GM19099 (cell line): ENCODE results near the gene LRRC8C.

Experiments
- POLR2A ChIP-seq: IDR thresholded peaks from 3 replicates; pipeline ENCODE4 v1.6.1; 2011; ENCODE audit warnings: low read depth; ENCODE audit not compliant: insufficient read length; ENCODE audit errors: extremely low read depth

Gene LRRC8C

DNA sequence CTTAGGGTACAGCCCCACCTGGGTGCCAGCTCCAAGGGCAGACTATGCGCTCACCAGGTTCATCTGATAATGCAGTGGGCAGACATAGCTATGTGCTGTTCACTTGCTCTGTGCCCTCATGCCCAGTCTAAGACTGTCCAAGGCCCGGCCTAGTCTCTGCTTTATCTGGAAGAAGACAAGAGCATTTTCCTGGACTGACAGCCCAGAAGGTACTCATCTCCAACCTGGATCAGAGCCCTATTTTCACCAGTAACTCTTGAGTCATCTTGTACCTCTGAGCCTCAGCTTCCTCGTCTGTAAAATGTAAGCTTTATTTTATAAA is 28.5 kb upstream of the LRRC8C start:
- TF ChIP-seq POLR2A, result no peak

DNA sequence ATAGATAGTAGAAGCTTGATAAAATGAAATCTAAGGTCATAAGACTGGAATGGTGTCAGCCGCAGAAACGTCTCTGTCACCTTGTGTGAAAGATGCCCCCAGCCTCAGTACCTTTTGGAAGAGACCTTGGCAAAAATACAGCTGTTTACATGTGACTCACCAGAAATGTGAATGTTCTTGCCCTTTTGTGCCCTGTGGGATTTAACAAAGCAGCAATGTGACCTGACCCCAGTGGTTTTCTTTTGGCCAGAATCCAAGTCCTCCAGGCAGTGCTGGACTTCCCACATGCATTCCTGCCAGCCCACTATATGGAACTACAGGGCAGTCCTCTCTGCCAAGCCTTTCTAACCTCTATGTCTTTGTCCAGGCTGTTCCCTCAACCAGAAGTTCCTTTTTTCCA is 27.2 kb upstream of the LRRC8C start:
- TF ChIP-seq POLR2A, result no peak

DNA sequence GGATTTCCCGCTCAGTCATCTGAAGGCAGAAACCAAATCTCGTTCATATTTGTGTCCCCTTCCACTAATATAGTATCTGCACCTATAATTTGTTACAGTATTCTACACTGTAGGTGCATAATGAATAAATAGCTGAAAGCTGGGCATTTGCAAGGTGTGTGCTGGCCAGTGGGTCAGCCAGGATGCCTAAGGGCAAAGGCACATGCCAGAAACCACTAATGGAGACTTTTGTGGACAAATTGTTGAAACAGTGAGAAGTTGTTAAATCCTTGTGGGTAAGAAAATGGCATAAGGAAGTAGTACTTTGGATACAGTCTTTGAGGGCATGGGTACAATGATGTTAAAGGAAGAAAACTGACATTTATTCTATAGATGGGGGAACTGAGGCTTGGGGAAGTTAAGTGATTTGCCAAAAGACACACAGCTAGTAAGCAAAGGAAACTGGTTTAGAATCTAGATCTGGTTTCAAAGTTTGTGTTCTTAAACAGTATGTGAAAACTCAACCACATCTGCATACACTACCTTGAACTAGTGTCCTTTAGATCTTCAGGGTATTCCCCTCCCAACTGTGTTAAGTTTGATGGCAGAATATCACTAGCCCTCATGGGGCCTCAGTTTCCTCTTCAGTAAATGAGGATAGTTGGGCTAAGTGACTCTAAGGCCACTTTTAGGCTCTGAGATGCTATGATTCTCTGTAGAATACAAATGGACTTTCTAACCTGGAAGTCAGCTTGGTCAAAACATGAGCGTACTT is 26.5 kb upstream of the LRRC8C start:
- no peak for TF ChIP-seq POLR2A

DNA sequence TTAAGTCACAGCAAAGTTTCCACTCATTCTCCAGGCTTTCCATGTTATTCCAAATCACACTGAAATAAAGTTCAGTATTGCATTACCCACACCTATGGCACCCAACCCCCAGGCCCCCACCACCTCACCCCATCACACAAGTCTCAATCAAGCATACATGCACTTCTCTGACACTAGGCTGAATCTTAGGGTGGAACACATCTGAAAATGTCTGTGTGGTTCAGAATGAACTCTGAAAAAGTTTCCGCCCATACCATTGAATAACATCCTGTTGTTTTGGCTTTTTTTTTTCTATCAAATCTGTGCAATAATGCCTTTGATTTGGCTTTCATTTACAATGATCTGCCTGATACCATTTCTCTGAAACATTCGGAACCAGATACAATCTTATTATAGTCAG is 25.8 kb upstream of the LRRC8C start:
- TF ChIP-seq POLR2A, result no peak

DNA sequence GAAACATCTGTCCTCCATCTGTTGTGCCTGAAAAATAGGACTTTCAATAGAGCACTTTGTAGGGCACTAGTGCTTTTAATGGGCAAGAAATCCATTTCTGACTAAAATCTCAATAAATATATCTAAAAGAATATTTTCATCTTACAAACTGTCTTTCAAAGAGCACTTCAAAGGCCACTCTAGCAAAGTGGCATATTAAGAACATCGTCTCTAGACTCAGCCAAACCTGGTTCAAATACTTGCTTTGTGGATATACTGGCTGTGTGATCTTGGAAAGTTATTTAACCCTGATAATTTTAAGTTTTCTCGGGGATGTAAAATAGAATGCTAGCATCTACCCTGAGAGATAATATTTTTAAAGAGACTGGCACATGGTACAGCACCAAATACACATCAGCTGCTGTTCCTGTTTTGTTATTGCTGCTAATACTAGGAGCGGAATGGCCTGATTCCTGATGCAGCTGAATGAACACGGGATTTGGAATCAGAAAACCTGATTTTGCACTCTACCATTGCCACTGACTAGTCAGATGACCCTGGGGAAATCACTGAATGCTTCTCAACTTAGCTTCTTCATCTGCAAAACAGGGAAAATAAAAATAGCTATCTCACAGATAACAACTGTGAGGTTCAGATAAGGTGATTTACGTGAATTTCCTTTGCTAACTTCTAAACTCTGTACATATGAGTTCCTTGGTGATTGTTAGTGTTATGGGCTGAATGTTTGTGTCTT is 25.2 kb upstream of the LRRC8C start:
- no peak for TF ChIP-seq POLR2A

DNA sequence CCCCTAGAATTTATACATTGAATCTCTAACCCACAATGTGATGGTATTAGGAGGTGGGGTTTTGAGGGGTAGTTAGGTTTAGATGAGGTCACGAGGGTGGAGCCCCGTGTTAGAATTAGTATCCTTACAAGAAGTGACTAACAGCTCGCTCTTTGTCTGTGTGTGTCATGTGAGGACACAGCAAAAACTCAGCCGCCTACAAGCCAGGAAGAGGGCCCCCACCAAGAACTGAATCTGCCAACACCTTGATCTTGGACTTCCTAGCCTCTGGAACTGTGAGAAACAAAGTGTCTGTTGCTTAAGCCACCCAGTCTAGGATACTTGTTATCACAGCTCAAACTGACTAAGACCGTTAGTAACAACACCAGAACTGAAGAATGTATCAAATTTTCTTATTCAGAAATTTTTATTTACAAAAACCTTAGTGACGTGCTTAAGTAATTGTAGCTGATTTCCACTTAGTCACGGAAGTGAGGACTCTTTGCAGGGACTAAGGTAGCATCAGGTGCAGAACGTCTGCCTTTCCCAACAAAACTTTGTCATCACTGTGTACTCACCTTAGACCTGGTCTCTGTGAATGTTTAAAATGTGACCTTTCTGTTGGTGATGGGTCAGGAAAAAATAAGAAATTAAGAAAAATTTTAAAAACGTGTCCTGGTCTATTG is 24.5 kb upstream of the LRRC8C start:
- TF ChIP-seq POLR2A, result no peak

DNA sequence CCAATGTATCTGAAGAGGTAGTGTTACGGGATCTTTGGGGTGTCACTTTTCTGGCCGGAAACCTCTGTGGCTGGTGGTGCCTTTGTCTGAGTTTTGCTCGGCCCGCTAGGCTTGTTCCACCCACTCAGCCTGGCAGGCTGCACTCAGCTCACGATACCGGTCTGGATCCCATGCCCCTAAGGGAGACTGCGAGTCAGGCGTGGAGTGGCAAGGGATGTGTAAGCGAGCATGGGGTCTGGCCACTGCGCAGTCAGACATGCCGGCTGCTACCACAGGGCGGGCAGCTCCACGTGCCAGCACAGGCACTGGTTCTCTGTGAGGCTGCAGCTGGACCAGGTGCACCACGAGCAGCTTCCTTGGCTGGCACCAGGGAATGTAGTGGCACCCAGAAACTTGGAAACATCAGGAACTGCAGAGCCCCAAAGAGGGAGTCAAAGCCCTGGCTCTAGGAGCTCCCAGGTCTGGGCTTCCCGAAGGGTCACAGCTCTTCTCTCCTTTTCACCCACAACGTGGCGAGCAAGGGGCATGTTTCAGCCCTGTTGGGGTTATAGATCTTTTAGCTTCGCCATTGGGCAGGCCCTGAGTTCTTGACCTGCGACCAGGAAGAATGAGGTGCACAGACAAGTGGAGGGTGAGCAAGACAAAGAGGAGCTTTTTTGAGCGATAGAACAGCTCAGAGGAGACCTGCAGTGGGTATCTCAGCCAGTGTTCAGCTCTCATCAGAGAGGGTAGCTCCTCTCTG is 23.8 kb upstream of the LRRC8C start:
- no peak for TF ChIP-seq POLR2A

DNA sequence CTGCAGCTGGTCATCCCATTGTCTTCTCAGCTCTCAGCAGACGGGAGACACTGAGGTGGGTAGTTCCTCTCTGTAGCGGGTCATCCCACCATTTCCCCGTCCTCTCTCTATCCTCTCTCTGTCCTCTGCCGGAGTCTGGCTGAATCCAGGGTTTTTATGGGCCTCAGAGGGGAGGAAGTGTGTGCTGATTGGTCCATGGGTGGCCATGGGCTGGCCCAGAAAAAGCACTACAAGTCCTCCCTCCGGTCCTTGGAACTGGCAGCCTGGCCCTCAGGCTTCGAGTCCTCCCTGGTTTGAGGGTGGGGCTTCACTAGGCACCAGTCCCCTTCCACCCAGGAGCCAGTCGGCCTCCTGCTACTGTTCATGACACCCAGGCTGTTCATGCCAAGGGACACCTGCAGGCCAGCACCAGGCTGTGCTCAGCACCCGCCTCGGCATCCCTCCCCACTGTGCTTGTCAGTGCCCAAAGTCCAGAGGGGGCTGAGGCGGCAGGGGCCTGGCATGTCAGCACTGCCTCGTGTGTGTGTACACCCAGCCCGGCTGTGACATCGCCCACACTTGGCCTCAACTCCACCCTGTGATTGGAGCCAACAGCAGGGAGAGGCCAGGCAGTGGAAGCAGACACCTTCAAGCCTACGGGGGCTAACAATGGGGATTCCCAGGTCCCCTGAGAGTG is 23.0 kb upstream of the LRRC8C start:
- TF ChIP-seq POLR2A, result no peak

DNA sequence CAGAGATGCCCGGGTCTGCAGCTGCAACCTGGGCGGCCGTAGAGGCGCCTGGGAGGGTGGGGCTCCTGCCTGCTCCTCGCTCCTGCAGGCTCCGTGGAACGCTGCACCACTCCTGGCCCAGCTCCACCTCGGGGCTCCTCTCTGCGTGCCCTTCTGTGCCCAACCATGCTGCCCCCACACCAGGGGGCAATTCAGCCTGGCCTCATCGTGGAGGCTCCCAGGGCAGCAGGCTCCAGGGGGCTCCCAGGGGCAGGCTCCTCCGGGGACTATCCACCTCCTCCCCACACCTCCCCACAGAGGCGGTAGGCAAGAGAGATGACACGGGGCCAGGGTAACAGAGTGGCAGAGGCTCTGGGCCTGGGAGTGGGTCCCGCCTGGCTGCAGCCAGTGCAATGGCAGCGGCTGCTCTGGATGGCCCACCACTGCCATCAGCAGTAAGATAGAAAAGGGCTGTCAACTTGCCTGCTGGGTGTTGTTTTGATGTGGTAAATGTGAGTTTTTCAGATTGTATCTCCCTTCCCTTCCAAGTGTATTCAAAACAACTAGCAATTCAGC is 22.4 kb upstream of the LRRC8C start:
- no peak for TF ChIP-seq POLR2A

DNA sequence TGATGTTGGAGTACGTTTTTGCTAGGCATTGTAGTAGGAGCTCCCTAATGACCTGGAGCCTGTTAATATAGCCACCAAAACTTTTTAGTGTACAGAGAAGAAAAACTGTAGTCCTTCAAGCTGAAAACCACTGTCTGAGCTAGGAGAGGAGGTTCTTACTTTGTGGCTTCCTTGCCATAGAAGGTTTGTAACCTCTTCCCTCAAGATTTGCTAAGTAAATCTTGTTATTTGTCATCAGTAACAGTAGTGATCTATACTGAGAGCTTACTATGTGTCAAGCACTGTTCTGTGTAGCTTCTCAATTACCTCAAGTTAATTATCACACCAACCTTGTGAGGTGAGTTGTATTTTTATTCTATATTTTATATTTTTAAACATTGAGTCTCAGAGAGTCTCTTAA is 21.2 kb upstream of the LRRC8C start:
- TF ChIP-seq POLR2A, result no peak

DNA sequence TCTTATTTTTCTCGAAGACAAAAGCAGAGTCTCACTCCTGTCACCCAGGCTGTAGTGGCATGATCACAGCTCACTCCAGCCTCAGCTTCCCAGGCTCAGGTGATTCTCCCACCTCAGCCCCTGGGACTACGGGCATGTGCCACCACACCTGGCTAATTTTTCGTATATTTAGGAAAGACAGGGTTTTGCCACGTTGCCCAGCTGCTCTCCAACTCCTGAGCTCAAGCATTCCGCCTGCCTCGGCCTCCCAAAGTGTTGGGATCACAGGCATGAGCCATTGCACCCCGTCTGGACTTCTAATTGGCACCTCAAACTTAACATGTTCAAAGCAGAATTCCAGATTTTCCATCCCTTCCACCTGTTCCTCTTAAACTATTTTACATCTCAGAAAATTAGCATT is 19.0 kb upstream of the LRRC8C start:
- TF ChIP-seq POLR2A, result no peak

DNA sequence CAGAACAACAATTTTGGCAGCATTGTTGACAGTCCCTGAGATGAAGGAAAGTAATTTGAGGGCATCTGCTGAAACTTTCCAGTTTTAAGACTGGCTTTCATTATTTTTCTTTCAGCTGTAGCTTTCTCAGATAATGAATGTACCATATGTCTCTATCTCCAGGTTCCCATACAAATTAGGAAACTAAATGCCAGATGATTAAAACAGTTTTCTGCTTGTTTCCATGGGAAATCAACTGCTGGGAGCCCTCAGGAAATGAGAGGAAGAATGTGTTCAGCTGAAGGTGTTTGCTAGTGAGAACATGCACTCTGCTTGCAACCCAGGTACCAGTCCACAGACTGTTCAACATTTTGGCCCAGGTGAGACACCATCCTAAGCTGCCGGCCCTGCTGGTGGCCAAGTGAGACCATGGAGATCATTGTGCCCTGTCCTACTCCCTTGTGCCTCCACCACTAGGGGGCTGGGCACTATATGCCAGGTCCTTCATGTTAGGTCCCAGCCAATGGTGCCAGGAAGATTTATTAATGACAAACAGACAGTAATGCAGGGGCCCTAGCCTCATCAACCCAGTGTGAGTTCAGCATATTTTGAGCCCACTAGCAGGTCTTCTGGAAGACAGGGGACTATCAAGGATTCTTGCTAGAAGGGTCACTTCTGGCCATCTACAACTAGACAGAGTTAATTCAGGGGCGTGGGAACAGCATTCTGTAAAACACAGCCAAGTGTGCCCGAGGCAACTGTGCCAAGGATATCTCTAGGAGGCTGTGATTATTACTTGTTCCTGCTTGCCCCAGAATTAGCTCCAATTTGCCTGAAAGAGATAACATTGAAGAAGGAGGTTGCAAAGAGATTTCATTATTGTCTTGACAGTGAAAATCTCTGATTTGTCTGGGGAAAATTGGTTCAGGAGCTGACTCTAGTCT is 17.0 kb upstream of the LRRC8C start:
- TF ChIP-seq POLR2A, result no peak

DNA sequence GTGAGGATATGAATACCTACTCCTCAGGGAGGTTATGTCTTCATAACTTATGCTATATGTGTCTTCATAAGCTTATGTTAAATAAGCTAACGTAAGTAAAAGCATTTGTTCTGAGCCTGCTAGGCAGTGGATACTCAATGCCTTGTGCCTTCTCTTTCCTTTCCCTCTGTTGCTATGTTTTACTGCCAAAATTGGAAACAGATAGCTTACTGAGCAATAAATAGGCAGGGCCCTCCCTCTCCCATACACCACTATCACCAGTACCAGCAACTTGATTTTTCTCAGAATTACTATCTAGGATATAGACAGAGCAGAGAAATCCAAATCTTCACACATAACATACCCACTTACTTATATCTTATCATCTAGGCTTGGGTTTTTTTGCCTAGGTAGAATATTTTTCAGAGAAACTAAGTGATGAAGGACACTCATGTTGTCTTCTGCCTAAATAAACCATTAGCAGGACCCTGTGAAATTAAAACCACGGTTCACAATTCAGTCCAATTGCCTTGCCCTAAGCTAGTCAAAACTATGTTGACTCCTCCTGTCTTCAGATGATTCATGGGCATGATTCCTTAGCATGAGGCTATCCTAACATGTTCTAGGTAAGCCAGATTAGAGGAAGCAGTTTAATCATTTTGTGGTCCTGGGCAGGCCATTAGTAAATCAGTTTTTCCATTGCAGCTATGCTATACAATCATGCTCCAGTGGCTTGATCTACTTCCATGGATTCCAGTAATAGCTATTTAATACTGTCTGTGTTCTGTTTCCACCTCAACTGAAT is 15.9 kb upstream of the LRRC8C start:
- TF ChIP-seq POLR2A, result no peak
